Activated CD8-positive, alpha-beta memory T cell treated with anti-CD3 and anti-CD28 coated beads for 1 hour (primary cell): ENCODE measurements around the gene NTSR1.

ENCODE experiments used
- DNase-seq, 2 donors: peaks; one replicate each; pipeline ENCODE4 v3.0.0-alpha.2; 2020; ENCODE audit warnings: low read depth in 1 of 2; ENCODE audit errors: extremely low read depth in 1 of 2

The NTSR1 gene

GRCh38 chr20:62797671-62798532 is 89.3 kb downstream of the NTSR1 start:
- no peak for DNase-seq

GRCh38 chr20:62799036-62799435 is 90.4 kb downstream of the NTSR1 start:
- no peak for DNase-seq

- no peak for DNase-seq
These were observed 90.8 kb downstream of the NTSR1 start for GRCh38 chr20:62799459-62799858.

GRCh38 chr20:62799873-62800272 is 91.2 kb downstream of the NTSR1 start:
- DNase-seq, result no peak

- no peak for DNase-seq
These were observed 92.0 kb downstream of the NTSR1 start for GRCh38 chr20:62800314-62801259.

GRCh38 chr20:62801284-62802010 is 92.8 kb downstream of the NTSR1 start:
- no peak for DNase-seq

GRCh38 chr20:62802026-62802712 is 93.5 kb downstream of the NTSR1 start:
- DNase-seq, result no peak

- no peak for DNase-seq
These were observed 95.5 kb downstream of the NTSR1 start for GRCh38 chr20:62804021-62804626.

- DNase-seq, result peak in 1 of 2 donors; percentile 62
These were observed 96.1 kb downstream of the NTSR1 start, which contains the start of gene OGFR for GRCh38 chr20:62804627-62805154. OGFR (plus strand) TSS chr20:62804835; CDS start chr20:62804860, 25 bp downstream.

- DNase-seq, result no peak
These were observed 96.6 kb downstream of the NTSR1 start for GRCh38 chr20:62805155-62805710.

- no peak for DNase-seq
These were observed 97.2 kb downstream of the NTSR1 start for GRCh38 chr20:62805711-62806382.

- DNase-seq, result no peak
These were observed 97.9 kb downstream of the NTSR1 start for GRCh38 chr20:62806383-62807050.

GRCh38 chr20:62807444-62808210 is 99.0 kb downstream of the NTSR1 start:
- no peak for DNase-seq

GRCh38 chr20:62808211-62808865 is 99.7 kb downstream of the NTSR1 start:
- DNase-seq, result peak; percentile 52 to 72

- no peak for DNase-seq
These were observed 101.1 kb downstream of the NTSR1 start for GRCh38 chr20:62809530-62810428.

- DNase-seq, result no peak
These were observed 102.7 kb downstream of the NTSR1 start for GRCh38 chr20:62811320-62811719.
